Fibroblast of pulmonary artery (primary cell): ENCODE data around the gene WDR20.

ENCODE experiments used
- DNase-seq: peaks from one replicate; pipeline ENCODE4 v3.0.0-alpha.2; 2010; ENCODE audit warnings: low read depth
- H3K4me3 ChIP-seq: replicated peaks from 2 replicates; pipeline ENCODE4 v1.5.1; 2011; ENCODE audit warnings: low read depth, mild to moderate bottlenecking, control low read depth, low read length, moderate library complexity
- CTCF ChIP-seq: IDR thresholded peaks from 2 replicates; pipeline ENCODE4 v1.5.1; 2011; ENCODE audit warnings: mild to moderate bottlenecking, control low read depth, low read length, inconsistent platforms; ENCODE audit errors: missing control alignments

WDR20 gene

GRCh38 chr14:102207831-102208365, 68.2 kb downstream of the WDR20 start:
- no peak for DNase-seq
- no peak for TF ChIP-seq CTCF
- no peak overlapping the region for H3K4me3 ChIP-seq

GRCh38 chr14:102208741-102209140, 69.0 kb downstream of the WDR20 start:
- no peak overlapping the region for H3K4me3 ChIP-seq
- no peak for TF ChIP-seq CTCF
- DNase-seq: no peak

- DNase-seq: peak; percentile 35
- no peak overlapping the region for H3K4me3 ChIP-seq
- TF ChIP-seq CTCF: peak; percentile 22
Measured at GRCh38 chr14:102209224-102209966, 69.7 kb downstream of the WDR20 start.

GRCh38 chr14:102210421-102211042, 70.8 kb downstream of the WDR20 start:
- H3K4me3 ChIP-seq: no peak overlapping the region
- no peak for TF ChIP-seq CTCF
- no peak for DNase-seq

- TF ChIP-seq CTCF: no peak
- no peak for DNase-seq
- no peak overlapping the region for H3K4me3 ChIP-seq
Measured at GRCh38 chr14:102211240-102211639, 71.5 kb downstream of the WDR20 start.

- no peak for DNase-seq
- H3K4me3 ChIP-seq: no peak overlapping the region
- no peak for TF ChIP-seq CTCF
Measured at GRCh38 chr14:102212356-102212755, 72.7 kb downstream of the WDR20 start.

GRCh38 chr14:102212845-102213244, 73.1 kb downstream of the WDR20 start:
- no peak for DNase-seq
- no peak for TF ChIP-seq CTCF

More at GRCh38 chr14:102212845-102213244, 73.1 kb downstream of the WDR20 start:
- H3K4me3 ChIP-seq: no peak overlapping the region
